Gastrocnemius medialis (tissue), 4 donors: ENCODE data around the gene PEX6.

Experiments
- POLR2A ChIP-seq, 2 donors: fragments of 450-650 bp; IDR thresholded peaks; one replicate each; pipeline ENCODE4 v1.6.1; 2017; ENCODE audit warnings: antibody characterized with exemption in 2 of 2, mild to moderate bottlenecking in 2 of 2, moderate library complexity in 2 of 2
- TF ChIP-seq, protein P1 (sequence below), 5 experiments: fragments of 450-650 bp in 3 of 5; fragments of 200-600 bp in 2 of 5; sonication (generic) in 2 of 5; IDR thresholded peaks in 4 of 5; conservative IDR thresholded peaks in 1 of 5; 1 replicate in 4 of 5; 2 replicates in 1 of 5; pipeline ENCODE4 v1.5.1; 2016 to 2019; ENCODE audit warnings: antibody characterized with exemption in 5 of 5, mild to moderate bottlenecking in 3 of 5, moderate library complexity in 3 of 5

DNA sequence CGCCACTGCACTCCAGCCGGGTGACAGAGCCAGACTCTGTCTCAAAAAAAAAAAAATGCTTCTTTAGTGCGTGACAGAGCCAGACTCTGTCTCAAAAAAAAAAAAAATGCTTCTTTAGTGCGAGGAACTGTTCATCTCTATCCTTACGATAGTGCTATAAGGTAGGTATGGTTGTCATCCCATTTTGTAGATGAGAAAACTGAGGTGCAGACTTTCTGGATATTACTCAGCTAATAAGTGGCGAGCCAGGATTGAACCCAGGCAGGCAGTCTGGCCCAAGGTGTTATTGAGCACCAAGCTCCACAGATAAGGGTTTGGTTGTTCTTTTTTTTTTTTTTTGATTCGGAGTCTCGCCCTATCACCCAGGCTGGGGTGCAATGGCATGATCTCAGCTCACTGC is 22.9 kb upstream of the PEX6 start:
- TF ChIP-seq, protein P1, sequence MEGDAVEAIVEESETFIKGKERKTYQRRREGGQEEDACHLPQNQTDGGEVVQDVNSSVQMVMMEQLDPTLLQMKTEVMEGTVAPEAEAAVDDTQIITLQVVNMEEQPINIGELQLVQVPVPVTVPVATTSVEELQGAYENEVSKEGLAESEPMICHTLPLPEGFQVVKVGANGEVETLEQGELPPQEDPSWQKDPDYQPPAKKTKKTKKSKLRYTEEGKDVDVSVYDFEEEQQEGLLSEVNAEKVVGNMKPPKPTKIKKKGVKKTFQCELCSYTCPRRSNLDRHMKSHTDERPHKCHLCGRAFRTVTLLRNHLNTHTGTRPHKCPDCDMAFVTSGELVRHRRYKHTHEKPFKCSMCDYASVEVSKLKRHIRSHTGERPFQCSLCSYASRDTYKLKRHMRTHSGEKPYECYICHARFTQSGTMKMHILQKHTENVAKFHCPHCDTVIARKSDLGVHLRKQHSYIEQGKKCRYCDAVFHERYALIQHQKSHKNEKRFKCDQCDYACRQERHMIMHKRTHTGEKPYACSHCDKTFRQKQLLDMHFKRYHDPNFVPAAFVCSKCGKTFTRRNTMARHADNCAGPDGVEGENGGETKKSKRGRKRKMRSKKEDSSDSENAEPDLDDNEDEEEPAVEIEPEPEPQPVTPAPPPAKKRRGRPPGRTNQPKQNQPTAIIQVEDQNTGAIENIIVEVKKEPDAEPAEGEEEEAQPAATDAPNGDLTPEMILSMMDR (IDR thresholded peaks at IDR 0.05 in 4 of 5, conservative IDR thresholded peaks at IDR 0.05 in 1 of 5), result no peak
- no peak for TF ChIP-seq POLR2A (IDR thresholded peaks at IDR 0.05)
